ENCODE measurements around the gene ARHGAP24. TPM values are rescaled to one million over a fixed set of nuclear protein-coding genes. Genes with fewer than 3 reads are reported as not detected.

Gene ARHGAP24
- polyA plus RNA-seq, 1 of the 3 experiments (the other 2 are of a cell fraction): 1.4 TPM

DNA sequence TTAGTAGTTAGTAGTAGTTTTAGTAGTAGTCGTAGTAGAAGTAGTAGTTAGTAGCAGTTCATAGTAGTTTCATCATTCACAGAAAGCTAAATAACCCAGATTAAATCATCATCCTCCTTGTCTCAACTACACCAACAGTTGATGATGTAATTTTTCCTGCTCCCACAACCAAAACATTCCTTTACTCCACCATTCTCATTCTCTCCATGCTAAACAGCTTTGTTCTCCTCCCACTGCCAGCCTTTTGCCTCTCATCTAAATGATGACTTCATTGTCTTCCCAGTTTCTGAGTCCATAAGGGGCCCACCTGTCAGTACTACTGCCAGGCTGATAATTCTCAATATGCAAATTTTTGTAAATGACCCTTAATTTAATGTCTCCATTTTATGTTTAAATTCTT, 68.9 kb downstream of the ARHGAP24 start (continued):
- TF ChIP-seq, protein P1, sequence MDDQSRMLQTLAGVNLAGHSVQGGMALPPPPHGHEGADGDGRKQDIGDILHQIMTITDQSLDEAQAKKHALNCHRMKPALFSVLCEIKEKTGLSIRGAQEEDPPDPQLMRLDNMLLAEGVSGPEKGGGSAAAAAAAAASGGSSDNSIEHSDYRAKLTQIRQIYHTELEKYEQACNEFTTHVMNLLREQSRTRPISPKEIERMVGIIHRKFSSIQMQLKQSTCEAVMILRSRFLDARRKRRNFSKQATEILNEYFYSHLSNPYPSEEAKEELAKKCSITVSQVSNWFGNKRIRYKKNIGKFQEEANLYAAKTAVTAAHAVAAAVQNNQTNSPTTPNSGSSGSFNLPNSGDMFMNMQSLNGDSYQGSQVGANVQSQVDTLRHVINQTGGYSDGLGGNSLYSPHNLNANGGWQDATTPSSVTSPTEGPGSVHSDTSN (IDR thresholded peaks at IDR 0.05): no peak
- TF ChIP-seq FOSL2 (IDR thresholded peaks at IDR 0.05; ENCODE audit: borderline replicate concordance, low read depth): no peak
- no peak for TF ChIP-seq ZBTB33 (IDR thresholded peaks at IDR 0.05; ENCODE audit: borderline replicate concordance, low read depth)
- TF ChIP-seq TCF12 (IDR thresholded peaks at IDR 0.05): no peak
- TF ChIP-seq, protein P2, sequence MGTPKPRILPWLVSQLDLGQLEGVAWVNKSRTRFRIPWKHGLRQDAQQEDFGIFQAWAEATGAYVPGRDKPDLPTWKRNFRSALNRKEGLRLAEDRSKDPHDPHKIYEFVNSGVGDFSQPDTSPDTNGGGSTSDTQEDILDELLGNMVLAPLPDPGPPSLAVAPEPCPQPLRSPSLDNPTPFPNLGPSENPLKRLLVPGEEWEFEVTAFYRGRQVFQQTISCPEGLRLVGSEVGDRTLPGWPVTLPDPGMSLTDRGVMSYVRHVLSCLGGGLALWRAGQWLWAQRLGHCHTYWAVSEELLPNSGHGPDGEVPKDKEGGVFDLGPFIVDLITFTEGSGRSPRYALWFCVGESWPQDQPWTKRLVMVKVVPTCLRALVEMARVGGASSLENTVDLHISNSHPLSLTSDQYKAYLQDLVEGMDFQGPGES (IDR thresholded peaks at IDR 0.05; ENCODE audit: low read depth, low read length): no peak
- TF ChIP-seq NRF1 (IDR thresholded peaks at IDR 0.05; ENCODE audit: low read depth, low read length): no peak

GRCh38 chr4:85544751-85545150, 69.8 kb downstream of the ARHGAP24 start:
- CTCF ChIA-PET: interaction anchor here (0.7 to 1.6 kb wide), 2 partner anchors 9 to 18 kb away, joined by 3 to 5 read pairs; no protein-coding TSS in a partner anchor
- no peaks in the 10 kb centered on the region for H3K27me3 ChIP-seq (ENCODE audit: insufficient read depth)

More at GRCh38 chr4:85544751-85545150, 69.8 kb downstream of the ARHGAP24 start:
- H3K36me3 ChIP-seq (replicated peaks in 1 of 2; ENCODE audit: control insufficient read depth in 1 of 2, insufficient read depth in 2 of 2, low read length in 1 of 2): no peaks in the 10 kb centered on the region
- no peak for DNase-seq
- H3F3A ChIP-seq (replicated peaks; ENCODE audit: insufficient read depth): no peaks in the 10 kb centered on the region
- no peaks in the 10 kb centered on the region for H3K4me1 ChIP-seq (ENCODE audit: control insufficient read depth in 1 of 2, insufficient read depth in 2 of 2, low read depth in 1 of 2, low read length in 1 of 2)
- H3K9me3 ChIP-seq: no peaks in the 10 kb centered on the region
- H3K79me2 ChIP-seq (ENCODE audit: insufficient read depth): no peaks in the 10 kb centered on the region
- no peak overlapping the region for H3K27ac ChIP-seq (ENCODE audit: low read depth in 2 of 2, low read length in 1 of 2)
- no peak overlapping the region for H3K4me2 ChIP-seq
- no peak overlapping the region for H3K9ac ChIP-seq
- POLR2A ChIA-PET: no interaction called here
- no peaks in the 10 kb centered on the region for H4K20me1 ChIP-seq (ENCODE audit: insufficient read depth)
- H2AFZ ChIP-seq (ENCODE audit: low read depth): no peak overlapping the region
- no peak overlapping the region for H3K4me3 ChIP-seq (ENCODE audit: low read depth in 2 of 2, low read length in 1 of 2)
- H3K9me2 ChIP-seq: no peaks in the 10 kb centered on the region
- WGBS (ENCODE audit: low lambda C conversion rate): 78% methylated on average over 5 of the region's 5 CpGs
- TF ChIP-seq MEF2A (IDR thresholded peaks at IDR 0.05; ENCODE audit: borderline replicate concordance, low read depth) (no peak), FOXJ3 (CRISPR knock-in tag; IDR thresholded peaks at IDR 0.05) (no peak), TCF12 (IDR thresholded peaks at IDR 0.05) (no peak), SMC3 (IDR thresholded peaks at IDR 0.05; ENCODE audit: low read depth, low read length) (no peak), YY1 (IDR thresholded peaks at IDR 0.05; ENCODE audit: low read depth) (no peak), CHD2 (IDR thresholded peaks at IDR 0.05; ENCODE audit: low read length, partially characterized antibody) (no peak), FOSL2 (IDR thresholded peaks at IDR 0.05; ENCODE audit: borderline replicate concordance, low read depth) (no peak), NRF1 (IDR thresholded peaks at IDR 0.05; ENCODE audit: low read depth, low read length) (no peak), RFX5 (IDR thresholded peaks at IDR 0.05; ENCODE audit: low read length) (no peak), NFIC (IDR thresholded peaks at IDR 0.05; ENCODE audit: borderline replicate concordance) (no peak), ZBTB33 (IDR thresholded peaks at IDR 0.05; ENCODE audit: borderline replicate concordance, low read depth) (no peak), RCOR1 (IDR thresholded peaks at IDR 0.05; ENCODE audit: low read length) (no peak), SIN3A (IDR thresholded peaks at IDR 0.05; ENCODE audit: borderline replicate concordance, low read depth, low read length) (no peak), RAD21 (IDR thresholded peaks at IDR 0.05; ENCODE audit: low read length) (no peak), RXRA (IDR thresholded peaks at IDR 0.05; ENCODE audit: borderline replicate concordance, low read depth) (no peak), JUND (IDR thresholded peaks at IDR 0.05) (no peak)
- TF ChIP-seq, protein P3, sequence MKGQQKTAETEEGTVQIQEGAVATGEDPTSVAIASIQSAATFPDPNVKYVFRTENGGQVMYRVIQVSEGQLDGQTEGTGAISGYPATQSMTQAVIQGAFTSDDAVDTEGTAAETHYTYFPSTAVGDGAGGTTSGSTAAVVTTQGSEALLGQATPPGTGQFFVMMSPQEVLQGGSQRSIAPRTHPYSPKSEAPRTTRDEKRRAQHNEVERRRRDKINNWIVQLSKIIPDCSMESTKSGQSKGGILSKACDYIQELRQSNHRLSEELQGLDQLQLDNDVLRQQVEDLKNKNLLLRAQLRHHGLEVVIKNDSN (IDR thresholded peaks at IDR 0.05; ENCODE audit: borderline replicate concordance, low read depth): no peak
- TF ChIP-seq, protein P1 (IDR thresholded peaks at IDR 0.05): no peak

Data from SK-N-SH (cell line).